ENCODE measurements around the gene BCO2.
"Not testable (repeated sequence)": the region's sequence is repeated elsewhere in the genome, so short reads cannot be mapped to it uniquely, and the experiment has no call there.

BCO2 gene

GRCh38 chr11:112174789-112175598 is at the start of gene BCO2:
Gene BCO2 (plus strand): TSS chr11:112175512. CDS start chr11:112175602, 90 bp downstream.
- DNase-seq = peak; percentile 50

- no peak for DNase-seq
These were observed 48.3 kb upstream of the BCO2 start for GRCh38 chr11:112127056-112127455.

- DNase-seq = no peak
These were observed 46.7 kb upstream of the BCO2 start for GRCh38 chr11:112128483-112129121.

- DNase-seq = no peak
These were observed 45.7 kb upstream of the BCO2 start for GRCh38 chr11:112129656-112130055.

GRCh38 chr11:112132737-112133136 is 42.6 kb upstream of the BCO2 start:
- no peak for DNase-seq

- no peak for DNase-seq
These were observed 40.8 kb upstream of the BCO2 start for GRCh38 chr11:112134473-112134872.

GRCh38 chr11:112143597-112143996 is 31.7 kb upstream of the BCO2 start:
- DNase-seq = no peak

GRCh38 chr11:112150517-112150916 is 24.8 kb upstream of the BCO2 start:
- no peak for DNase-seq

- no peak for DNase-seq
These were observed 19.0 kb upstream of the BCO2 start for GRCh38 chr11:112156153-112156955.

GRCh38 chr11:112156956-112157766 is 18.2 kb upstream of the BCO2 start:
- peak; percentile 35 for DNase-seq

- DNase-seq = no peak
These were observed 15.9 kb upstream of the BCO2 start for GRCh38 chr11:112159098-112160065.

GRCh38 chr11:112160091-112160848 is 15.0 kb upstream of the BCO2 start:
- no peak for DNase-seq

GRCh38 chr11:112161012-112161411 is 14.3 kb upstream of the BCO2 start:
- DNase-seq = no peak

- DNase-seq = not testable (repeated sequence)
These were observed 13.1 kb upstream of the BCO2 start for GRCh38 chr11:112162200-112162599.

GRCh38 chr11:112162761-112163546 is 12.4 kb upstream of the BCO2 start:
- DNase-seq = no peak

GRCh38 chr11:112163875-112164685 is 11.2 kb upstream of the BCO2 start, which contains the start of gene IL18:
Gene IL18 (minus strand): TSS chr11:112164094. CDS start chr11:112155053, 9,041 bp downstream.
- no peak for DNase-seq

GRCh38 chr11:112165049-112165448 is 10.3 kb upstream of the BCO2 start:
- no peak for DNase-seq

- DNase-seq = no peak
These were observed 8.8 kb upstream of the BCO2 start for GRCh38 chr11:112166562-112166961.

GRCh38 chr11:112167145-112167544 is 8.2 kb upstream of the BCO2 start, which contains the start of gene TEX12:
Gene TEX12 (plus strand): TSS chr11:112167372. CDS start chr11:112169269, 1,897 bp downstream.
- DNase-seq = no peak

Data from activated CD4-positive, alpha-beta T cell treated with anti-CD3 and anti-CD28 coated beads, Interleukin-2, Interleukin-6, amounts not matched to agents 100 ng/mL and 50 ng/mL, durations not matched to agents 16 hours and 8 hours (primary cell).